ENCODE data around the gene CGB7. TPM values are rescaled to one million over a fixed set of nuclear protein-coding genes. Genes with fewer than 3 reads are reported as not detected.
A peak's percentile ranks its signal among the peaks of the same experiment; 100 is the strongest.

Gene CGB7
- total and polyA plus RNA-seq, 9 of the 15 experiments (the other 6 are each of a cell fraction or from before 2014, with no cell fraction given): not detected

DNA sequence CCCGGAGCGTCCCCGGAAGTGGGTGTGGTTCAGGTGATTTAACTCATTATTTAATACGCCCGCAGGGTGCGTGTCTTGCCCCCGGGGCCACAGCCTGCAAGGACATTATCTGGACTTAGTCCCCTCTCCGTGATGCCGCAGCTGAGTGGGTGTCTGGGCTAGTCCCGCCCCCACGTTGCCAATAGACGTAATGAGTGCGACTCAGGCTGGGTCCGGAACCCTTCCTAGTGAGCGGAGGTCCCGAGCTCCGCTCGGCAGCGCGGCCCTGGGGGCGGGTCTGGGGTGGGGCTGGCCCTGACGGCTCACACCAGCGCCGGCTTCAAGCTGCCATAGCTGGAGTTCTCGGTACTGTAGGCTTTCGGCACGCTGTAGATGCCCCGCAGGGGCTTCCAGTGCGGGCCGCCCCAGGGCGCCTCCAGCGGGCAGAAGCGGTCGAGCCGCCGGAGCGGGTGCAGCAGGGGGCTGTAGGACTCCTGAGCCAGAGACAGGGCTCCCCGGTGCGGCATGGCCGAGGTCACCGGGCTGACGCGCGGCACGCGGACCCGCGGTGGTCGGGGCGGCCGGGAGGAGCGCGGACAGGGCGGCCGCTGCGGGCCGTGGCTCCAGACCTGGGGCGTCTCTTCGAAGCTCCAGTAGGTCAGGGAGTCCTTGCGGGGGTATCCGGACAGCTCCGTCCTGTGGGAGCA is 39.7 kb downstream of the CGB7 start (continued):
- TF ChIP-seq, protein P1, sequence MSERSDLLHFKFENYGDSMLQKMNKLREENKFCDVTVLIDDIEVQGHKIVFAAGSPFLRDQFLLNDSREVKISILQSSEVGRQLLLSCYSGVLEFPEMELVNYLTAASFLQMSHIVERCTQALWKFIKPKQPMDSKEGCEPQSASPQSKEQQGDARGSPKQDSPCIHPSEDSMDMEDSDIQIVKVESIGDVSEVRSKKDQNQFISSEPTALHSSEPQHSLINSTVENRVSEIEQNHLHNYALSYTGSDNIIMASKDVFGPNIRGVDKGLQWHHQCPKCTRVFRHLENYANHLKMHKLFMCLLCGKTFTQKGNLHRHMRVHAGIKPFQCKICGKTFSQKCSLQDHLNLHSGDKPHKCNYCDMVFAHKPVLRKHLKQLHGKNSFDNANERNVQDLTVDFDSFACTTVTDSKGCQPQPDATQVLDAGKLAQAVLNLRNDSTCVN (CRISPR knock-in tag; IDR thresholded peaks at IDR 0.05): no peak
- TF ChIP-seq ERF (CRISPR knock-in tag; IDR thresholded peaks at IDR 0.05) (peak; percentile 73; the same call in 1 of the 2 replicates), NCOA4 (IDR thresholded peaks at IDR 0.05; ENCODE audit: partially characterized antibody) (no peak), SMARCA5 (IDR thresholded peaks at IDR 0.05) (no peak), SUPT5H (IDR thresholded peaks at IDR 0.05) (peak; percentile 54), ZBTB2 (IDR thresholded peaks at IDR 0.05) (no peak), NCOA1 (IDR thresholded peaks at IDR 0.05; ENCODE audit: low read depth) (no peak), TBP (optimal IDR thresholded peaks at IDR 0.05; ENCODE audit: low read depth, low read length) (no peak), CHD2 (IDR thresholded peaks at IDR 0.05; ENCODE audit: low read depth, low read length) (no peak)
- TF ChIP-seq, protein P2, sequence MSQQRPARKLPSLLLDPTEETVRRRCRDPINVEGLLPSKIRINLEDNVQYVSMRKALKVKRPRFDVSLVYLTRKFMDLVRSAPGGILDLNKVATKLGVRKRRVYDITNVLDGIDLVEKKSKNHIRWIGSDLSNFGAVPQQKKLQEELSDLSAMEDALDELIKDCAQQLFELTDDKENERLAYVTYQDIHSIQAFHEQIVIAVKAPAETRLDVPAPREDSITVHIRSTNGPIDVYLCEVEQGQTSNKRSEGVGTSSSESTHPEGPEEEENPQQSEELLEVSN (IDR thresholded peaks at IDR 0.05; ENCODE audit: borderline replicate concordance in 1 of 2, extremely low read depth in 1 of 2, insufficient read depth in 1 of 2, insufficient read length in 1 of 2, low read depth in 1 of 2, low read length in 1 of 2, poor library complexity in 1 of 2, severe bottlenecking in 1 of 2): peak; percentile 23 to 85
- TF ChIP-seq, protein P3, sequence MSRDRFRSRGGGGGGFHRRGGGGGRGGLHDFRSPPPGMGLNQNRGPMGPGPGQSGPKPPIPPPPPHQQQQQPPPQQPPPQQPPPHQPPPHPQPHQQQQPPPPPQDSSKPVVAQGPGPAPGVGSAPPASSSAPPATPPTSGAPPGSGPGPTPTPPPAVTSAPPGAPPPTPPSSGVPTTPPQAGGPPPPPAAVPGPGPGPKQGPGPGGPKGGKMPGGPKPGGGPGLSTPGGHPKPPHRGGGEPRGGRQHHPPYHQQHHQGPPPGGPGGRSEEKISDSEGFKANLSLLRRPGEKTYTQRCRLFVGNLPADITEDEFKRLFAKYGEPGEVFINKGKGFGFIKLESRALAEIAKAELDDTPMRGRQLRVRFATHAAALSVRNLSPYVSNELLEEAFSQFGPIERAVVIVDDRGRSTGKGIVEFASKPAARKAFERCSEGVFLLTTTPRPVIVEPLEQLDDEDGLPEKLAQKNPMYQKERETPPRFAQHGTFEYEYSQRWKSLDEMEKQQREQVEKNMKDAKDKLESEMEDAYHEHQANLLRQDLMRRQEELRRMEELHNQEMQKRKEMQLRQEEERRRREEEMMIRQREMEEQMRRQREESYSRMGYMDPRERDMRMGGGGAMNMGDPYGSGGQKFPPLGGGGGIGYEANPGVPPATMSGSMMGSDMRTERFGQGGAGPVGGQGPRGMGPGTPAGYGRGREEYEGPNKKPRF (IDR thresholded peaks at IDR 0.05; ENCODE audit: low read depth, low read length): no peak
- TF ChIP-seq, protein P4, sequence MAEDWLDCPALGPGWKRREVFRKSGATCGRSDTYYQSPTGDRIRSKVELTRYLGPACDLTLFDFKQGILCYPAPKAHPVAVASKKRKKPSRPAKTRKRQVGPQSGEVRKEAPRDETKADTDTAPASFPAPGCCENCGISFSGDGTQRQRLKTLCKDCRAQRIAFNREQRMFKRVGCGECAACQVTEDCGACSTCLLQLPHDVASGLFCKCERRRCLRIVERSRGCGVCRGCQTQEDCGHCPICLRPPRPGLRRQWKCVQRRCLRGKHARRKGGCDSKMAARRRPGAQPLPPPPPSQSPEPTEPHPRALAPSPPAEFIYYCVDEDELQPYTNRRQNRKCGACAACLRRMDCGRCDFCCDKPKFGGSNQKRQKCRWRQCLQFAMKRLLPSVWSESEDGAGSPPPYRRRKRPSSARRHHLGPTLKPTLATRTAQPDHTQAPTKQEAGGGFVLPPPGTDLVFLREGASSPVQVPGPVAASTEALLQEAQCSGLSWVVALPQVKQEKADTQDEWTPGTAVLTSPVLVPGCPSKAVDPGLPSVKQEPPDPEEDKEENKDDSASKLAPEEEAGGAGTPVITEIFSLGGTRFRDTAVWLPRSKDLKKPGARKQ (CRISPR knock-in tag; IDR thresholded peaks at IDR 0.05): no peak
- TF ChIP-seq, protein P5, sequence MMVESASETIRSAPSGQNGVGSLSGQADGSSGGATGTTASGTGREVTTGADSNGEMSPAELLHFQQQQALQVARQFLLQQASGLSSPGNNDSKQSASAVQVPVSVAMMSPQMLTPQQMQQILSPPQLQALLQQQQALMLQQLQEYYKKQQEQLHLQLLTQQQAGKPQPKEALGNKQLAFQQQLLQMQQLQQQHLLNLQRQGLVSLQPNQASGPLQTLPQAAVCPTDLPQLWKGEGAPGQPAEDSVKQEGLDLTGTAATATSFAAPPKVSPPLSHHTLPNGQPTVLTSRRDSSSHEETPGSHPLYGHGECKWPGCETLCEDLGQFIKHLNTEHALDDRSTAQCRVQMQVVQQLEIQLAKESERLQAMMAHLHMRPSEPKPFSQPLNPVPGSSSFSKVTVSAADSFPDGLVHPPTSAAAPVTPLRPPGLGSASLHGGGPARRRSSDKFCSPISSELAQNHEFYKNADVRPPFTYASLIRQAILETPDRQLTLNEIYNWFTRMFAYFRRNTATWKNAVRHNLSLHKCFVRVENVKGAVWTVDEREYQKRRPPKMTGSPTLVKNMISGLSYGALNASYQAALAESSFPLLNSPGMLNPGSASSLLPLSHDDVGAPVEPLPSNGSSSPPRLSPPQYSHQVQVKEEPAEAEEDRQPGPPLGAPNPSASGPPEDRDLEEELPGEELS (CRISPR knock-in tag; IDR thresholded peaks at IDR 0.05; ENCODE audit: borderline replicate concordance): no peak
